Medulla oblongata (tissue), 1 donor: ENCODE data around the gene CCDC38.

Experiments
- DNase-seq: peaks from one replicate; pipeline ENCODE4 v3.0.0-alpha.2; 2015; ENCODE audit errors: extremely low spot score

CCDC38 gene

DNA sequence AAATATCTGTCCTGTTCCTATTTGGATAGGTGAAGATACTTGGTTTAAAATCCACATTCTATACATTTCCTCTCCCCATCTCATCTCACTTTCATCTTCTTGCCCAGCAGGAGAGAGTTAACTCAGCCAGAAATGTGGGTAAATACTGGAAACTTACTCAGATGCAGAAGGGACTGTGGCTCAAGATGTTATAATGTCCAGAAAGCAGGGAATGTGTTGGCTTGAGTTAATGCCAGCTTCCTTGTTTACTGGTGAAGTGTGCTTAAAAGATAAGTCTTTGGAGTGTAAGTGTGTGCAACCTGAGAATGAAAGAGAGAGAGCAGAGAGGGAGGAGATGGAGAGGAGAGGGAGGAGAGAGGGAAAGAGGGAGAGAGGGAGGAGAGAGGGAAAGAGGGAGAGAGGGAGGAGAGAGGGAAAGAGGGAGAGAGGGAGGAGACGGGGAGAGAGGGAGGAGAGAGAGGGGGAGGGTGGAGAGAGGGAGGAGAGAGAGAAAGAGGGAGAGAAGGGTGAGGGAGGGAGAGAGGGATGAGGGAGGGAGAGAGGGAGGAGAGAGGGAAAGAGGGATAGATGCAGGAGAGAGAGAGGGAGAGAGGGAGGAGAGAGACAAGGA, 105.7 kb downstream of the CCDC38 start:
- no peak for DNase-seq

DNA sequence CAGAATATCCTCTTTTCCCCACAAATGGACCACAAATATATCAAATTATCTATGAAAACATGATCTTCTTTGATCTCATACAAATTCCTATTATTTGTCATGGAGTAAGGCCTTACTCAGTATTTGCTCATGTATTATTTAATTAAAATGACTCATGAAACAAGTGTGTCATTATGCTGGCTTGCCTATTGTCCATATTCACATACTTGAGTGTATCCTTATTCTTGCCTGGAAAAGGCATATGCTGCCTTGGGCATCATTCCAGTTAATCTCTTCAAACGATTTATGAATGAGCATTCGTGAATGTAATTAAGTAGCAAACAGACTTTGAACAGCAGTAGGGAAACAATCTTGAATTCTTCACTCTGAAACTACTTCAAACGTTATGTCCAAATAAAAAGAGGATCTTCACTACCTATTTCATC, 106.2 kb downstream of the CCDC38 start:
- DNase-seq, result no peak

DNA sequence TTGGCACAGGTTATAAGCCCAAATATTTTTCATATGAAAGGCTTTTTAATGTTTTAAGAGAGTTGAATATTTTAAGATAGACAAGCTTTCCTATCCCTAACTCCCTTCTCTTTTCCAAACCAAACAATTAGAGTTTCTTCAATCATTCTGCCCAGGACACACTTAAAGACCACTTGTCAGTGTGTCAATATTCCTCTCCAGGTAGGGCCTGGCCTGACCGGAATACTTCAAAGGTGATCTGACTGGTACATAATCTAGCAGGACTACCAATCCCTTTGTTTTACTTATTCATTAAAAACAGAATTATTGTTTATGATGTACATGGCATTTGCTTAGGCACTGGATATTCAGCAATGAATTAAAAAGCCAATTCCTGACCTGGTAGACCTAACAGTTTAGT, 107.8 kb downstream of the CCDC38 start:
- DNase-seq, result no peak

DNA sequence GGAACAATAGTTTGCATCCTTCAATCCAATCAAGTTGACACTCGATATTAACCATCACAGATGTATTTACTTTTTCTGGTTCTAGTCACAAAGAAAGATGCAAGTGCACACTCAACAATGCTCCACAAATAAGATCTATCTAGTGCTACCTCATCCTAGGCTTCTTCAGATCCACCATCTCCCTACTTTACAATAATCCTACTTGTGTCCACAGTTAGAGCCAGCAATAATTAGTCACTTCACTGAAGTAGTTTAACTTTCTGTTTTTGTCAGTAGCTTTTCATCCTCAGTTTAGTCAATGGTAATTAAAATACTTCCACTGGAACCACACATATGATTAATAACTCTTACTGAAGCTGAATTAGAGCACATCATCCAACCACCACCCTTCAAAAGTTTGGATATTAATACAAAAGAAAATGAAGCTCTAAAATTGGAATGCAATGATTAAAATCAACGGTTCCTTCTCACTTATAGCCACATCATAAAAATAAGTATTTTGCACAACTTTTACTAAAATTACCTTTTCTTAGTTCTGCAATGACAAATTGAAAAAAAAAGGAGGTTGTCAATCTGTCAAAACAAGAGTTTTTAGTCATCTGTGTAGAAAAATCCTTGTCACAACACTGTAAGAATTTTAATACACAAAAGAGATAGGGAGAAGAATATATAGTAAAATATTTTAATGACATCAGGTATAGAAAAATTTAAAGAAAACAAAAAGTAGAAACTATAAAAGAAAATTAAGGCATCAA, 111.9 kb downstream of the CCDC38 start:
- DNase-seq, result no peak

DNA sequence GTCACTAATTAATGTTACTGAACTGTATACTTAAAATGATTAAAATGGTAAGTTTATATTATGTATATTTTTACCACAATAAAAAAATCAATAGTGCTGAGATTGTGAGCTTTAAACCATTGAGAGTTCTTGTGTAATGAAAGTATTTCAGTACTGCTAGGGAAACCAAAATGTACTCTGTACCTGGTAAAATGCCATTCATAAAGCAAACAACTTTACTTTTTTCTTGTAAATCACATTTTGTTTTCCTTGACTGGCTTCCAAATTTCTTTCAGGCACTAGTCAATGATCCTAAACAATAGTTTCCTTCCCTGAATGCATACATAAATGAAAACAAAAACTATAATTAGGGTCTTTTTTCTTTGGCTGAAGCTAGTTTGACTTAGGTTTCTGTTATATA, 113.0 kb downstream of the CCDC38 start:
- DNase-seq, result no peak

DNA sequence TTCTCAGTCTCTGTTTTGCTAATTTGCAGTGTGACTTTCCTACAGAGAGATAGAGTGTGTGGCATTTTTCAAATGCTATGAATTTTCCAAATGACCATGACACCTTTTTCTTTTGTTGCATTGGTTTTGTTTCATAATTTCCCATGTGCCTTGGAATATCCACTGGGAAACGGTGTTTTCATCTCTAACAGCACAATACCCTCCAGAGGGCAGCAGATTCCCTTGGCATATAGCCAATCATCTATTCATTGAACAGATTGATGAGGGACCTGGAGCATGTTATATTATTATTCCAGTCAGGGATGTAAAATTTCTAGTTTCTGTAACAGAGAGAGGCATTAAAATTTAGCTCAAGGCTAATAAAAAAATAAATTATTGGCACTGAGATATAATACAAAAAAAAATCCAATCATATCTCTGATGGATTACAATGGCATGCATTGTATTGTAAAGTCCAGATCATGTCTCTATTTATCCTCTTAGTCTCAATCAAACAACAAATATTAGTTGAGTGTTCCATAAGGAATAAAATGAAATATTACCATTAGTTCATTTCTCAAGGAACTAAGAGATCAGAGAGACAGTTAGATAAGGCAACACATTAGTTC, 122.2 kb downstream of the CCDC38 start:
- peak; percentile 52 for DNase-seq
